ENCODE data around the gene ABHD16B. TPM values are rescaled to one million over a fixed set of nuclear protein-coding genes. Genes with fewer than 3 reads are reported as not detected.

The ABHD16B gene
- not detected for polyA plus RNA-seq (ENCODE audit: insufficient read length in 12 of 12)
- long read RNA-seq, donor 1, transcript ABHD16B-201 (1 exons, 1,491 nt), result major isoform, 10 of 10 reads
- long read RNA-seq, donor 1, partial matches to known transcripts, result 0 of 10 reads
- long read RNA-seq, donor 1, other reads (novel, unspliced or antisense), result 0 of 10 reads
- long read RNA-seq, donor 2, partial matches to known transcripts, result 0 of 3 reads
- long read RNA-seq, donor 2, other reads (novel, unspliced or antisense), result 0 of 3 reads
- long read RNA-seq, donor 3, partial matches to known transcripts, result 0 of 4 reads
- long read RNA-seq, donor 3, other reads (novel, unspliced or antisense), result 0 of 4 reads
- long read RNA-seq, donor 4, result 0 reads
- long read RNA-seq, donor 5, transcript ABHD16B-201 (1 exons, 1,491 nt), result major isoform, 8 of 8 reads
- long read RNA-seq, donor 5, partial matches to known transcripts, result 0 of 8 reads
- long read RNA-seq, donor 5, other reads (novel, unspliced or antisense), result 0 of 8 reads
- long read RNA-seq, donor 6, partial matches to known transcripts, result 0 of 1 reads
- long read RNA-seq, donor 6, other reads (novel, unspliced or antisense), result 0 of 1 reads
- long read RNA-seq, donor 7, partial matches to known transcripts, result 0 of 3 reads
- long read RNA-seq, donor 7, other reads (novel, unspliced or antisense), result 0 of 3 reads
- long read RNA-seq, donor 8, transcript ABHD16B-201 (1 exons, 1,491 nt), result major isoform, 10 of 10 reads
- long read RNA-seq, donor 8, partial matches to known transcripts, result 0 of 10 reads
- long read RNA-seq, donor 8, other reads (novel, unspliced or antisense), result 0 of 10 reads
- long read RNA-seq, donor 9, partial matches to known transcripts, result 0 of 3 reads
- long read RNA-seq, donor 9, other reads (novel, unspliced or antisense), result 0 of 3 reads
- long read RNA-seq, donor 10, partial matches to known transcripts, result 0 of 4 reads
- long read RNA-seq, donor 10, other reads (novel, unspliced or antisense), result 0 of 4 reads
- long read RNA-seq, donor 11, partial matches to known transcripts, result 0 of 2 reads
- long read RNA-seq, donor 11, other reads (novel, unspliced or antisense), result 0 of 2 reads

- no peak for DNase-seq
Observed at GRCh38 chr20:63861365-63861934, at the start of gene ABHD16B. ABHD16B (plus strand) TSS chr20:63861498; CDS start chr20:63861541, 43 bp downstream.

GRCh38 chr20:63814891-63815614, 46.2 kb upstream of the ABHD16B start:
- no peak for DNase-seq

GRCh38 chr20:63815615-63816253, 45.6 kb upstream of the ABHD16B start:
- no peak for DNase-seq

- no peak for DNase-seq
Observed at GRCh38 chr20:63819224-63819921, 41.9 kb upstream of the ABHD16B start.

GRCh38 chr20:63821811-63822210, 39.5 kb upstream of the ABHD16B start:
- no peak for DNase-seq

GRCh38 chr20:63822276-63822696, 39.0 kb upstream of the ABHD16B start:
- DNase-seq, result no peak

- no peak for DNase-seq
Observed at GRCh38 chr20:63823691-63824311, 37.5 kb upstream of the ABHD16B start.

GRCh38 chr20:63825331-63826118, 35.8 kb upstream of the ABHD16B start:
- DNase-seq, result no peak

- no peak for DNase-seq
Observed at GRCh38 chr20:63826753-63827152, 34.5 kb upstream of the ABHD16B start.

GRCh38 chr20:63828124-63828523, 33.2 kb upstream of the ABHD16B start:
- no peak for DNase-seq

GRCh38 chr20:63828545-63828944, 32.8 kb upstream of the ABHD16B start:
- DNase-seq, result no peak

GRCh38 chr20:63828951-63829350, 32.3 kb upstream of the ABHD16B start:
- DNase-seq, result no peak

GRCh38 chr20:63829603-63829944, 31.7 kb upstream of the ABHD16B start:
- no peak for DNase-seq

- DNase-seq, result no peak
Observed at GRCh38 chr20:63829945-63830835, 31.1 kb upstream of the ABHD16B start.

- DNase-seq, result no peak
Observed at GRCh38 chr20:63830841-63831588, 30.3 kb upstream of the ABHD16B start, which contains the start of gene ZBTB46. ZBTB46 (minus strand) TSS chr20:63831264; CDS start chr20:63790757, 40,507 bp downstream.

GRCh38 chr20:63831646-63831992, 29.7 kb upstream of the ABHD16B start:
- no peak for DNase-seq

All from muscle of arm (tissue), 14 donors.